A549 (cell line): ENCODE data around the gene COASY. TPM values are rescaled to one million over a fixed set of nuclear protein-coding genes. Genes with fewer than 3 reads are reported as not detected.

ENCODE experiments used
- ATAC-seq, 2 experiments: fragments of 200-7000 bp in 1 of 2; fragments of >200 bp in 1 of 2; cut with Nextera tagmentation in 1 of 2; cut with Tn5 transposase in 1 of 2; 3 replicates each; pipeline versions ENCODE4 v1.8.0 to v1.9.1; 2018 to 2020; ENCODE audit warnings: mild to moderate bottlenecking in 1 of 2, moderate library complexity in 1 of 2
- CTCF ChIA-PET: fragments of 300-600 bp; sonication (Branson Sonifier 250); formaldehyde crosslinking; extraction: SDS; loops from one replicate; lab custom pipeline; 2021; ENCODE audit warnings: antibody characterized with exemption, inconsistent platforms; lab: Yijun Ruan, JAX
- POLR2A ChIA-PET: fragments of 350-600 bp; formaldehyde crosslinking; extraction: SDS; loops from one replicate; lab custom pipeline; 2021; ENCODE audit warnings: antibody characterized with exemption, inconsistent platforms; lab: Yijun Ruan, JAX
- DNase-seq, 2 experiments: peaks; one replicate each; pipeline versions ENCODE4 v3.0.0 to v3.0.0-alpha.2; 2011 to 2016; ENCODE audit warnings: low read depth in 1 of 2, low spot score in 1 of 2
- FAIRE-seq: peaks from 2 replicates; lab custom pipeline; 2011; peaks lifted over from hg19 to GRCh38; lab: Jason Lieb, UNC
- H3K27ac ChIP-seq, 2 experiments: fragments of >200 bp; sonication (Bioruptor Twin); formaldehyde crosslinking; 3 replicates each; pipeline ENCODE4 v1.5.1; 2016 to 2017
- H3K4me1 ChIP-seq: fragments of >200 bp; sonication (Bioruptor Twin); formaldehyde crosslinking; 3 replicates; pipeline ENCODE4 v1.6.1; 2016
- H3K4me2 ChIP-seq: fragments of >200 bp; sonication (Bioruptor Twin); formaldehyde crosslinking; 3 replicates; pipeline ENCODE4 v1.6.1; 2016
- H3K4me3 ChIP-seq: fragments of >200 bp; sonication (Bioruptor Twin); formaldehyde crosslinking; 3 replicates; pipeline ENCODE4 v1.5.1; 2016
- H3K9me3 ChIP-seq: fragments of >200 bp; sonication (Bioruptor Twin); formaldehyde crosslinking; 3 replicates; pipeline ENCODE4 v1.6.1; 2016
- BHLHE40 ChIP-seq: IDR thresholded peaks from 2 replicates; pipeline ENCODE4 v1.6.1; 2012; ENCODE audit warnings: low read depth, low read length, inconsistent platforms
- CBX8 ChIP-seq: fragments of 200-600 bp; sonication (generic); IDR thresholded peaks from 2 replicates; pipeline ENCODE4 v1.6.1; 2016
- CEBPB ChIP-seq, 2 experiments: fragments of >200 bp in 1 of 2; sonication (Bioruptor Twin) in 1 of 2; formaldehyde crosslinking in 1 of 2; IDR thresholded peaks; 2 replicates each; pipeline ENCODE4 v1.6.1; 2012 to 2016
- CHD2 ChIP-seq: fragments of 150-350 bp; IDR thresholded peaks from 2 replicates; pipeline ENCODE4 v1.6.1; 2014; ENCODE audit warnings: low read length; ENCODE audit not compliant: partially characterized antibody
- E2F6 ChIP-seq: IDR thresholded peaks from 2 replicates; pipeline ENCODE4 v1.6.1; 2012; ENCODE audit warnings: low read depth, borderline replicate concordance
- EHMT2 ChIP-seq: fragments of 200-600 bp; sonication (generic); IDR thresholded peaks from 2 replicates; pipeline ENCODE4 v1.6.1; 2016; ENCODE audit warnings: antibody characterized with exemption, low read depth, mild to moderate bottlenecking, moderate library complexity
- EP300 ChIP-seq, 2 experiments: fragments of >200 bp; sonication (Bioruptor Twin); formaldehyde crosslinking; IDR thresholded peaks; 2 replicates in 1 of 2; 3 replicates in 1 of 2; pipeline ENCODE4 v1.6.1; 2016 to 2017
- FOXS1 ChIP-seq: fragments of 250-450 bp; sonication (Bioruptor Pico); IDR thresholded peaks from 2 replicates; pipeline ENCODE4 v1.5.0; 2020; ENCODE audit warnings: mild to moderate bottlenecking, moderate library complexity
- HEYL ChIP-seq: fragments of 250-450 bp; sonication (Bioruptor Pico); IDR thresholded peaks from 2 replicates; pipeline ENCODE4 v1.8.0; 2021; ENCODE audit warnings: mild to moderate bottlenecking, moderate library complexity
- HOXA7 ChIP-seq: fragments of 250-450 bp; sonication (Bioruptor Pico); IDR thresholded peaks from 2 replicates; pipeline ENCODE4 v1.5.0; 2020; ENCODE audit warnings: mild to moderate bottlenecking, moderate library complexity
- KDM1A ChIP-seq: fragments of 200-600 bp; sonication (generic); IDR thresholded peaks from 2 replicates; pipeline ENCODE4 v1.6.1; 2016; ENCODE audit warnings: low read depth, mild to moderate bottlenecking
- MAFK ChIP-seq: fragments of 450-650 bp; IDR thresholded peaks from 2 replicates; pipeline ENCODE4 v1.6.1; 2014; ENCODE audit not compliant: partially characterized antibody
- MAX ChIP-seq: IDR thresholded peaks from 2 replicates; pipeline ENCODE4 v1.6.1; 2012
- NR3C1 ChIP-seq: fragments of >200 bp; sonication (Bioruptor Twin); formaldehyde crosslinking; IDR thresholded peaks from 3 replicates; pipeline ENCODE4 v1.6.1; 2017
- RAD21 ChIP-seq, 2 experiments: fragments of >200 bp in 1 of 2; sonication (Bioruptor Twin) in 1 of 2; formaldehyde crosslinking in 1 of 2; IDR thresholded peaks in 1 of 2; conservative IDR thresholded peaks in 1 of 2; 2 replicates in 1 of 2; 3 replicates in 1 of 2; pipeline ENCODE4 v1.6.1; 2012 to 2018; ENCODE audit warnings: inconsistent platforms in 1 of 2
- RFX5 ChIP-seq: fragments of 450-650 bp; IDR thresholded peaks from 2 replicates; pipeline ENCODE4 v1.7.1; 2014; ENCODE audit warnings: antibody characterized with exemption, mild to moderate bottlenecking, moderate library complexity
- SREBF2 ChIP-seq: fragments of 450-650 bp; IDR thresholded peaks from 2 replicates; pipeline ENCODE4 v1.6.1; 2014; ENCODE audit warnings: mild to moderate bottlenecking, moderate library complexity
- TFCP2L1 ChIP-seq: fragments of 250-450 bp; sonication (Bioruptor Pico); IDR thresholded peaks from 2 replicates; pipeline ENCODE4 v1.5.0; 2021; ENCODE audit warnings: mild to moderate bottlenecking
- USF2 ChIP-seq: fragments of 450-650 bp; IDR thresholded peaks from 2 replicates; pipeline ENCODE4 v1.6.1; 2014; ENCODE audit warnings: antibody characterized with exemption
- ZC3H11A ChIP-seq: fragments of 450-650 bp; IDR thresholded peaks from 2 replicates; pipeline ENCODE4 v1.6.1; 2014; ENCODE audit warnings: antibody characterized with exemption, mild to moderate bottlenecking
- WGBS: methylation state at CpG from one replicate; pipeline ENCODE4 v1.1.6; 2017; ENCODE audit errors: missing lambda C conversion rate; 5-methylcytosine and 5-hydroxymethylcytosine counted together
- polyA plus RNA-seq, 4 experiments: library from polyadenylated mRNA; depleted of rRNA in 3 of 4; stranded (reverse); fragments of >200 nt; fragmentation: RNase III in 1 of 4; extraction: RNeasy Plus Mini Kit Qiagen cat#74134 plus additional on column Dnase treatment in 1 of 4; gene quantifications; 2 replicates in 3 of 4; 3 replicates in 1 of 4; pipeline ENCODE4 v1.2.3, GENCODE V29; 2011 to 2017

The COASY gene
- polyA plus RNA-seq, 2 of the 4 experiments (the other 2 are of a cell fraction): 65.4 to 112 TPM

- Histone ChIP-seq H3K27ac (peak overlapping the region; percentile 91 to 97; a peak in 3 of 6 replicates), H3K4me1 (peaks cover 35% of the 10 kb centered on the region), H3K9me3 (no peaks in the 10 kb centered on the region), H3K4me2 (peak overlapping the region; percentile 86), H3K4me3 (peak overlapping the region; percentile 91)
- no peak for DNase-seq
- ChIA-PET CTCF (interaction anchor here (0.6 to 9.3 kb wide), 8 partner anchors 8 to 653 kb away, joined by 3 to 120 read pairs (median 4); partner anchors contain the start of gene PSMC3IP), POLR2A (no interaction called here)
- 57% methylated on average over 1 of the region's 1 CpG for WGBS
- TF ChIP-seq HOXA7 (CRISPR knock-in tag) (no peak), EP300 (IDR thresholded peaks at IDR 0.05) (no peak), SREBF2 (no peak)
- FAIRE-seq: no peak
- ATAC-seq: no peak
These were observed 1.6 kb downstream of the COASY start for GRCh38 chr17:42563543-42563942.

GRCh38 chr17:42563950-42564349, 2.0 kb downstream of the COASY start:
- DNase-seq: no peak
- peak overlapping the region; percentile 86 for H3K4me2 ChIP-seq
- no peak overlapping the region for H3K4me3 ChIP-seq
- POLR2A ChIA-PET: no interaction called here
- no peak for TF ChIP-seq RFX5
- no peak for TF ChIP-seq MAFK
- TF ChIP-seq KDM1A: no peak
- no peak for TF ChIP-seq CBX8
- no peak for TF ChIP-seq ZC3H11A
- no peak for TF ChIP-seq E2F6
- no peak for TF ChIP-seq CHD2
- TF ChIP-seq NR3C1: no peak
- no peak for TF ChIP-seq HEYL (CRISPR knock-in tag)
- TF ChIP-seq BHLHE40: no peak
- TF ChIP-seq CEBPB (IDR thresholded peaks at IDR 0.05): no peak
- no peak for TF ChIP-seq RAD21 (conservative IDR thresholded peaks at IDR 0.05 in 1 of 2, IDR thresholded peaks at IDR 0.05 in 1 of 2)
- TF ChIP-seq HOXA7 (CRISPR knock-in tag): no peak
- no peak for TF ChIP-seq FOXS1 (CRISPR knock-in tag)
- TF ChIP-seq EHMT2: no peak
- TF ChIP-seq, all 56 proteins: peak for 0
- ATAC-seq (no peak), FAIRE-seq (no peak)
- CTCF ChIA-PET: interaction anchor here (0.6 to 9.3 kb wide), 10 partner anchors 7 to 654 kb away, joined by 3 to 120 read pairs (median 4); partner anchors contain the start of genes PLEKHH3 and PSMC3IP
- 94% methylated on average over 9 of the region's 9 CpGs for WGBS
- H3K9me3 ChIP-seq: no peaks in the 10 kb centered on the region
- peaks cover 38% of the 10 kb centered on the region for H3K4me1 ChIP-seq
- H3K27ac ChIP-seq: peak overlapping the region in 1 of 2 experiments; percentile 91; a peak in 2 of 6 replicates

- 88% methylated on average over 15 of the region's 15 CpGs for WGBS
- POLR2A ChIA-PET: interaction anchor here (1.9 to 3.5 kb wide), 2 partner anchors 11 to 12 kb away, joined by 7 to 17 read pairs; partner anchors contain the start of gene PSMC3IP
These were observed 3.0 kb downstream of the COASY start for GRCh38 chr17:42564815-42565522.

More at GRCh38 chr17:42564815-42565522, 3.0 kb downstream of the COASY start:
- no peak for FAIRE-seq
- TF ChIP-seq USF2 (no peak), KDM1A (no peak), MAX (no peak), E2F6 (no peak), TFCP2L1 (CRISPR knock-in tag) (no peak)
- TF ChIP-seq, all 56 proteins: peak for 0
- no peak overlapping the region for H3K27ac ChIP-seq
- H3K4me1 ChIP-seq: peaks cover 38% of the 10 kb centered on the region
- no peaks in the 10 kb centered on the region for H3K9me3 ChIP-seq
- CTCF ChIA-PET: interaction anchor here (0.6 to 9.3 kb wide), 9 partner anchors 8 to 271 kb away, joined by 3 to 120 read pairs (median 4); partner anchors contain the start of genes PLEKHH3 and PSMC3IP
- no peak overlapping the region for H3K4me2 ChIP-seq
- no peak for DNase-seq
- H3K4me3 ChIP-seq: no peak overlapping the region
- ATAC-seq: no peak
